ENCODE measurements around the gene SH3GL3.

SH3GL3 gene

GRCh38 chr15:83498374-83498773 is 51.2 kb downstream of the SH3GL3 start:
- Mint-ChIP-seq H3K27ac (no peak overlapping the region), H3K4me1 (no peaks in the 10 kb centered on the region), H3K9me3 (peaks cover 19% of the 10 kb centered on the region), H3K36me3 (ENCODE audit: low read depth) (peaks cover 6% of the 10 kb centered on the region), H3K27me3 (ENCODE audit: low read depth, poor library complexity) (peaks cover 11% of the 10 kb centered on the region), H3K4me3 (no peak overlapping the region)
- no peak for DNase-seq
- TF ChIP-seq CTCF (IDR thresholded peaks at IDR 0.05), result no peak

- peaks cover 19% of the 10 kb centered on the region for H3K9me3 Mint-ChIP-seq
- DNase-seq, result no peak
- H3K27ac Mint-ChIP-seq, result no peak overlapping the region
- H3K4me3 Mint-ChIP-seq, result no peak overlapping the region
- H3K27me3 Mint-ChIP-seq (ENCODE audit: low read depth, poor library complexity), result peaks cover 11% of the 10 kb centered on the region
- H3K4me1 Mint-ChIP-seq, result no peaks in the 10 kb centered on the region
- no peak for TF ChIP-seq CTCF (IDR thresholded peaks at IDR 0.05)
- peaks cover 6% of the 10 kb centered on the region for H3K36me3 Mint-ChIP-seq (ENCODE audit: low read depth)
Measured at GRCh38 chr15:83498801-83499200, 51.7 kb downstream of the SH3GL3 start.

DNA sequence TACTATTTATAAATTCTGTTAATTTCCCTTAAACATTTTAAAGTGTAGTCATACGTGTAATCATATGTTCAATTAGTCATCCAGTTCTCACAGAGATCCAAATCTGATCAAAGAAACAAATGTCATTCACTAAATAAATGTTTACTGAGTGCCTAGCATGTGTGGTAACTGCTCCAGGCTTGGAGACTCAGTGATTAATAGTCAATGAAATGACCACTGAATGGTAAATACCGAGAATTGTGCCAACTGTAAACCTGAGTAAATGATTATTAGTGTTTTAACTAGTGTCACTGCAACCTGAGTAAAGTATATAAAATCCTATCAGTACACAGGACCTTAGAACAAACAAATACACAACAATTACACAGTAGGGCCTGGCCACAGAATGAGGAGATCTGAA is 52.3 kb downstream of the SH3GL3 start:
- TF ChIP-seq CTCF (IDR thresholded peaks at IDR 0.05), result no peak
- H3K36me3 Mint-ChIP-seq (ENCODE audit: low read depth), result peaks cover 6% of the 10 kb centered on the region
- H3K4me3 Mint-ChIP-seq, result no peak overlapping the region
- no peaks in the 10 kb centered on the region for H3K4me1 Mint-ChIP-seq
- H3K27ac Mint-ChIP-seq, result no peak overlapping the region
- peaks cover 11% of the 10 kb centered on the region for H3K27me3 Mint-ChIP-seq (ENCODE audit: low read depth, poor library complexity)
- DNase-seq, result no peak
- peaks cover 19% of the 10 kb centered on the region for H3K9me3 Mint-ChIP-seq

GRCh38 chr15:83503595-83504364 is 56.6 kb downstream of the SH3GL3 start:
- Mint-ChIP-seq H3K4me1 (no peaks in the 10 kb centered on the region), H3K9me3 (peaks cover 2% of the 10 kb centered on the region), H3K36me3 (ENCODE audit: low read depth) (peaks cover under 1% of the 10 kb centered on the region), H3K4me3 (no peak overlapping the region), H3K27ac (no peak overlapping the region), H3K27me3 (ENCODE audit: low read depth, poor library complexity) (peaks cover 3% of the 10 kb centered on the region)
- no peak for DNase-seq
- TF ChIP-seq CTCF (IDR thresholded peaks at IDR 0.05), result no peak

DNA sequence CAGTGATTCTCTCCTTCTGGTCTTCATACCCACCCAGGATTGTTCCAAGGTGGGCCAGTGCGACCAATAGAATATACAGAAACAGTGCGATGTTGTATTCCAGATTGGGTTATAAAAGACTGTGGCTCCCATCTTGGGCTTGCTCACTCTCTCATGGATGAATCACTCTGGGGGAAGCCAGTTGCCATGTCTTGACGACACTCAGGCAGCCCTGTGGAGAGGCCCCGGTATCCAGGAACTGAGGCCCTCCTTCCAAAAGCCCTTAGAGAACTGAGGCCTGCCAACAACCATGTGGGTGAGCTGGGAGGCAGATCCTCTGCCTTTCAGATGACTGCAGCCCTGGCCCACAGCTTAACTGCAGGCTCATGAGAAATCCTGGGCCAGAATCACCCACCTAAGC is 57.2 kb downstream of the SH3GL3 start:
- Mint-ChIP-seq H3K27ac (no peak overlapping the region), H3K4me3 (no peak overlapping the region), H3K36me3 (ENCODE audit: low read depth) (no peaks in the 10 kb centered on the region), H3K9me3 (no peaks in the 10 kb centered on the region), H3K4me1 (no peaks in the 10 kb centered on the region), H3K27me3 (ENCODE audit: low read depth, poor library complexity) (no peaks in the 10 kb centered on the region)
- no peak for TF ChIP-seq CTCF (IDR thresholded peaks at IDR 0.05)
- DNase-seq, result no peak

DNA sequence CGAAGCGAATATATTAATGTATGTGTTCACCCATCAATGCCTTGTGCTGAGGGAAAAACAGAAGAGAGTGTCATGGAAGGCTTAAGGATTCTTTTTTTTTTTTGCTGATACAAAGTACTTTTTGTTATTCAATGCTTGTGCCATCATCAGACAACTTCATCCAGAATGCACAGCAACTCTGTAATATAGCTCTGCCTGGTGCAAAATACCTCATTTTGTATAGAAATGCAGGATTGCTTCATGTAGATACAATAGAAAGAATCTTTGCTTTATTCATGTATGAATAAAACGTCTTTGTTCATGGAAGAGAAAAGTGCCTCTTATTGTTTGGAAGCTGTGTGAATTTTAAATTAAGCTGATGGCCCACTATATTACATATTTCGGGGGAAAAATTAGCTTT is 62.9 kb downstream of the SH3GL3 start:
- Mint-ChIP-seq H3K9me3 (no peaks in the 10 kb centered on the region), H3K4me3 (no peak overlapping the region), H3K27ac (no peak overlapping the region), H3K4me1 (no peaks in the 10 kb centered on the region), H3K36me3 (ENCODE audit: low read depth) (no peaks in the 10 kb centered on the region), H3K27me3 (ENCODE audit: low read depth, poor library complexity) (peaks cover 15% of the 10 kb centered on the region)
- DNase-seq, result no peak
- no peak for TF ChIP-seq CTCF (IDR thresholded peaks at IDR 0.05)
